Measurements from ENCODE around the gene ANGEL1. TPM values are rescaled to one million over a fixed set of nuclear protein-coding genes. Genes with fewer than 3 reads are reported as not detected.

ANGEL1 gene
- total RNA-seq, 1 experiment from 2014 or later: 4.8 TPM

DNA sequence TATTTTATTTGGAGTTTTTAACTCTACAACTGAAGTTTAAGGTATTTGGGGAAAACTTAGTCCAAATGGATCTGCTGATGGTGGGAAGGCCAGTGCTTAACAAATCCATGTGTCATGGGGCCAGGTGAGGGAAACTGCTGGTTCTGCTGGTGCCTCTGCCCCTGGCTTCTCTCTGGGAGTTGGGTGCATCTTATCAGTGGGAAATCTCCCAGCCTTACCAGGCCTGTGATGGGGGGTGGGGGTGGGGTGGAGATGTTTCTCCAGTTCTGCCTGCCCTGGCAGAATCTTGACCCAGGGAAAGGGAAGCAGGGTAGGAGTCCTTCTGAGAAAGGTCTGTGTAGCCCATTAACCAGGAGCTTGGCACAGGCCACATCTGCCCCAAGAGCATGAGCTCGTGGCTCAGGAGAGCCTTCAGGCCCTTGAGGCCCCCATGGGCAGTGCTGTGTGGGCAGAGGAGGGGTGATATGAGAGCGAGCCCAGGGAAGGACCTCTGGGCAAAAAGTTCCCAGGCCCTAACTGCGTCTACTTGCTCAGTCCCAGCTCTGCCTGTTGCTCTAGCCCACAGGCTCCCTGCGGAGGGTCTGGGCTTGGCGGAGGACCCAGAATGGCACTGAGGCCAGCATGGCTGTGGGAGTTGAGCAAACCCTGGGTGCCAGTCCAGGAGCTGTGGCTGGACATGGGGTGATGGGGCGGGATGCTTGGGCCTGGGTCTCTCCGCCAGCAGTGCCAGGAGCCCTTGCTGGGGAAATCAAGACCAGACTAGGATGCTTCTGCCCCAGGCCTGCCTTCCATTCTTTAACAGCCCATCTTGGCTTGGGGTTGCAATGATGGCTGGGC lies 33.2 kb downstream of the ANGEL1 start:
- no peak for DNase-seq (ENCODE audit: low spot score)

DNA sequence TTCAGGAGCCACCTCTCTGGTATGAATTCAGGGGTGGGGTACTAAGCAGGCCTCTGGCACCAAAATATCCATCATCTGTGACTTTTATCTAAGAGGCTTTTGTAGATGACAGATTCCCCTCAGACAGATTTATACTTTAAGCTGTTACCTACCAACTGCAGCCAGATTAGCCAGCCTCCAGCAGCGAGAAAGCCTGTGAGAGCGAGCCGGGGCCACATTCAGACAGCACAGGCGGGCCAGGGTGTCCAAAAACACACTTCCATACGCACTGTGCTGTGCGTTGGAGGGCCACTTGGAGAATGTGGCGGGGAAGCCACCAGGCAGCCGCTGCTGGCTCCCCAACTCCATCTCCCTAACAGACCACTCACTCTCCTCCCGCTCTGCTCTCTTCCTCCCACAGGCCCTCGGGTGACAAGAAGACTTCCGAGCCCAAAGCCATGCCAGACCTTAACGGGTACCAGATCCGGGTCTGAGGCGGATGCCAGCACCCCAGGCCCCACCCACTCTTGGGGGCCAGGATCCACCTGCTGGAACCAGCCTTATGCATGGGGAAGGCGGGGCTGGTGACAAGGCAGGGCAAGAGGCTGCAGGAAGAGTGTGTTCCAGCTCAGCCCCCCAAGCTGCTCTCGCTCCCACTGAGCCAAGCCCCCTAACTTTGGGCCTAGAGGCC lies 34.0 kb downstream of the ANGEL1 start:
- no peak for DNase-seq (ENCODE audit: low spot score)

DNA sequence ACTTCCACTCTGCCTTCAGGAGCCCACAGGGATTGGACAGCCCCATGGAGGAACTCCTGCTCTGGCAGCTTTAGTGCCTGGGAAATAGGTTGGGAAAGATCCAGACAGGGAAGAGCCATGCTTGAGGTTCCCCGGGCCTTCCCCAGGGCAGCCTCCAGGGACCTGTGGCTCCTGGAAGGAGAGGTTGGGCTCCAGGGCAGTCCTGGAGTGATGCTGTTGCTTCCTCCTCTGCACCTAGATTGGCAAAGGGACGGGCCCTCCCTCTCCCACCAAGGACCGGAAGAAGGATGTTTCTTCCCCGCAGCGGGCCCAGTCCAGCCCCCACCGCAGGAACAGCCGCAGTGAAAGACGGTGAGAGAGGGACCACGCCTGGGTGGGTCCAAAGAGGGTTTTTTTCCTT lies 35.0 kb downstream of the ANGEL1 start:
- DNase-seq (ENCODE audit: low spot score): no peak

DNA sequence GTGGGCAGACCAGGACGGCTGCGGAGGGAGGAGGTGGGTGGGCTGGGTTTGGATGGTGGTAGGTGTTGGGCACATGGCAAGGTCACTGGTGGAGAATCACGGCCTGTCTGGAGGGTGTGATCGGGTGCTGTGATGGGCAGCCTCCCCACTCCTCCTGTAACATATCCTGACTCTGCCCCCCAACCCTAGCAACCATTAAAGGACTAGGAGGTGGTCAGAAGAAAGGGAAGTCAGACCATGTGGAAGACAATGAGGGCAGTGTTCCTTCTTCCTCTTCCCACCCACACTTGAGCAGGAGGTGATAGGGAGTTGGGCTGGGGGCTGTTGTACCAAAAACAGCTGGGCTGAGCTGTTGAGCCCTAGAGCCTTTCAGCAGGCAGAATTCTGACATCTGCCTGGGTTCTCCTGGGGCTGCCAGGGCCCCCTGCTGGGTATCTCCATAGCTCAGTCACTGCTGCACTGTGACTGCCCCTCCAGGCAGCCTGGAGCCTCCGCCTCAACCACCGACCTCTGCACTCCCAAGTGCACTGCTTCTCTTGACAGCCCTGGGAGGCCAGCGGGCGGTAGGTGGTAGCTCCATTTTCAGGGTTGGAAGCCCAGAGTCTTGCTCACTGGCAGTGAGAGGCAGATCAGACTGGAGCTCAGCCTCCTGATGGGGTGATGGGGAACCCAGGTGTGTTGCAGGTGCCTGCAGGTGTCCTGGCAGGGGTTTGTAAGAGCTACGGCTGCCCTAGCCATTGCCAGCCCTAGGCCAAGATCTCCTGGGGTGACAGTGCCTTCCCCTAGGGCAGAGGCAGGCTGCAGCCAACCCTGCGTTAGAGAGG lies 36.0 kb downstream of the ANGEL1 start:
- DNase-seq (ENCODE audit: low spot score): no peak

GRCh38 chr14:76775695-76776427 lies 36.8 kb downstream of the ANGEL1 start:
- DNase-seq (ENCODE audit: low spot score): no peak

DNA sequence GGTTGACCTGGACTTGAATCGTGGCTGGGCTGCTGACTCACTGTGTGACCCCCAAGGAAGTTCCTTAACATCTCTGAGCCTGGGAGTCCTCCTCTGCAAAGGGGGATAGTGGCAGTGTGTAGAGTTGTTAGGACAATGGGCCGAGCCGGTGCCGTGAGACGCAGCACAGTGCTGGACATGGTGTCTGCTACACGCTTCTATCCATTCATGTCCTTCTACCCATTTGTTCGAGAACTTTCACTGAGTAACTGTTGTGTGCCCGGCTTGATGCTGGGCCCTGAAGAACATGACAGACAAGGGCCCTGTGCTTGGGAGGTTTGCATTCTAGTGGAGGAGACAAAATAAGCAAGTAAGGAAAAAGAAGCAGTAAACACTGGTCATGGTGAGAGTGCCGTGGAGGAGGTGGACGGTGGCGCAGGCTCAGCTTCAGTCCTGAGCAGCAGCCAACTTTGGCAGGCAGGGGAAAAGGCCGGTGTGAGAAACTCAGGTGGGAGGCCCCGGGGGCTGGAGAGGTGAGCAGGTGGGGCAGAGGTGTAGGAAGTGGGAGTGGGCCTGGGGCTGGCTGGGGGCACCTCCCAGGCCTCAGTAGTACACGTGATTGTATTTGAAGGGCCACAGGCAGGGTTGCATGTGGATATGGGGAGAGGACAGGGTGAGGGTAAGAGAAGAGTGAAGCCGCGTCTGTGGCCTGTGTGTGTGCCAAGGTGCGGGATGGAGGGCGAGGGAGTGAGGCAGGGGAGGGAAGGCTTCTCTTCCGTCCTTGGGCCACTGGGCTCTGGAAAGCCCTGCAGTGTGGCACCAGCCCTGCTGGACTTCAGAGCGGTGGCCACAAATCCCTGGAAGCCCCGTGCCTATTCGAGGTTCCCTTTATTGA lies 37.6 kb downstream of the ANGEL1 start:
- DNase-seq (ENCODE audit: low spot score): no peak

DNA sequence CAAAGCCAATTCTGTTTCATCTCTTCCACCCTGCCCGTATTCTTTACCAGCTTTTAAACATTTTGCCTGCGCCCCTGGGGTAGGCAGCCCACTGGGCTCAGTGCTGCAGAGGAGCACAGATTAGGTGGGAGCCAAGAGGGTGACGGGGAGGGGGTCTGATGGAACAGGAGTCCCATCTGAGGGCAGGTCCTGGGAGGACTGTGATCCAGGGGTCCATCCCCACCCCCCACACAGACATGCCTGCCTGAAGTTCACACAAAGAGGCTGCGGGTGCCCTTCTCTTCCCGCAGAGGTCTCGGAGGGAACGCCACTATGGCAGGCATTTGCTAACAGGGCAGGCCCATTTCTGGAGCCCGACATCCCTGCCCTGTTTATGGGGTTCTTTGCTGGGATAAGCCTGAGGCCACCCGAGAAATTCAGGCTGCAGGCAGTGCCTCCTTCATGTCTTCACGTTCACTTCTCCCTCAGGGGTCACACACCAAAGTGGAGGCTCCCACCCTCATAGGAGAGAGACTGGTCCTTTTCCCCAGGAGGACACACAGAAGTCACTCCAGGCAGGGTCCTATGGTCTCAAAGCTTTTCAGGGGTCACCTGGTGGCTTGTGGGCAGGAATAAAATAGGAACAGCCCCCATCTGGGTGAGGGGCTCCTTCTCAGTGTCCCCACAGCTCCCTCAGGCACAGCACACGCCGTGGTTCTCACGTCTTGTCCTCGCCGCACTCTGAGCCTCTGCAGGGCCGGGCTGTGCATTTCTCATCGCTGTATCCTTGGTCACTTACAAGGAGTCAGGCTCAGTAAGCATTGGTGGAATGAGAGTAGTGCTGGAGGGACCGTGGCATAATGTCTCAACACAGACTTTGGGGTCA lies 38.5 kb downstream of the ANGEL1 start:
- no peak for DNase-seq (ENCODE audit: low spot score)

- DNase-seq (ENCODE audit: low spot score): peak; percentile 83
Observed at GRCh38 chr14:76773188-76773885, 39.3 kb downstream of the ANGEL1 start.

DNA sequence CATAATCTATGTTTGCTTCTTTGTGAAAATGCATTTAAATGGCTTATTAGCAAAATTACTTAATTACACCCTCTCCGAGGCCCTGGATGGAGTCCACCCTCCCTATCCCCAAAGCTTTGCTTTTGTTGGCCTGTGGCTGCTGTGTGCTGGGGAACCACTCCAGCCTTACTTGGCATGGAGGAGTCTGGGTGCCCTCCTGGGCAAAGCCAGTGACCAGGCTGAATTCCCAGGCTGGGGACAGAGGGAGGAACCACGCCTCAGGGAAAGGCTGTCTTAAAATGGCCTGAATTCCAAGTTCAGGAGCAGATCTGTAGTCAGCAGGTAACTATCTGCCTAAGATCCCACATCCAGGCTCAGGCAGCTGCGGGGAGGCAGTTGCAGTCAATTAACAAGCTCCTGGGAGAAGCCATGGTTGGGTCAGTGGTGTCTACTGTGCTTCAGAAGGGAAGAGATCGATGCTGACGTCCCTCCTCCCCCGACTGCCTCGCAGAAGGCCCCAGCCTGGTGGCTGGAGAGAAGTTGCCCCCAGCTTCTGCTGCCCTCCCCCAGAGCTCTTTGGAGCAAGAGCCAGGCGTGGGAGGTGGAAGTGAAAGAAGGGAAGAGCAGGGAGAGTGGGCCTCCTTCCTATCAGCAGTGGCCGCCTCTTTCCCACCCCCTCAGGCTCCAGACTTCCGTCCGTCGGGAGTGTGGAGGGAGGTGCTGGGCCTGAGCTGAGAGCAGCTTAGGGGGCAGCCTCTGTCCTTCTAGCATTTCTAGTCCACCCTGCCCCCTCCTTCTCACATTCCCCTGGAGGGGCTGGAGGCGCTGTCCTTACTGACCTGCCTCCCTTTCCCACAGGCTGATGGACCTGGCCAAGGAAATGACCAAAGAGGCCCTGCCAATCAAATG lies 40.1 kb downstream of the ANGEL1 start:
- peak; percentile 62 for DNase-seq (ENCODE audit: low spot score)

GRCh38 chr14:76771437-76771980 lies 41.2 kb downstream of the ANGEL1 start:
- DNase-seq (ENCODE audit: low spot score): no peak

- no peak for DNase-seq (ENCODE audit: low spot score)
Observed at GRCh38 chr14:76770521-76771436, 41.9 kb downstream of the ANGEL1 start.

- no peak for DNase-seq (ENCODE audit: low spot score)
Observed at GRCh38 chr14:76769636-76770292, 42.9 kb downstream of the ANGEL1 start.

GRCh38 chr14:76768671-76769500 lies 43.8 kb downstream of the ANGEL1 start:
- no peak for DNase-seq (ENCODE audit: low spot score)

DNA sequence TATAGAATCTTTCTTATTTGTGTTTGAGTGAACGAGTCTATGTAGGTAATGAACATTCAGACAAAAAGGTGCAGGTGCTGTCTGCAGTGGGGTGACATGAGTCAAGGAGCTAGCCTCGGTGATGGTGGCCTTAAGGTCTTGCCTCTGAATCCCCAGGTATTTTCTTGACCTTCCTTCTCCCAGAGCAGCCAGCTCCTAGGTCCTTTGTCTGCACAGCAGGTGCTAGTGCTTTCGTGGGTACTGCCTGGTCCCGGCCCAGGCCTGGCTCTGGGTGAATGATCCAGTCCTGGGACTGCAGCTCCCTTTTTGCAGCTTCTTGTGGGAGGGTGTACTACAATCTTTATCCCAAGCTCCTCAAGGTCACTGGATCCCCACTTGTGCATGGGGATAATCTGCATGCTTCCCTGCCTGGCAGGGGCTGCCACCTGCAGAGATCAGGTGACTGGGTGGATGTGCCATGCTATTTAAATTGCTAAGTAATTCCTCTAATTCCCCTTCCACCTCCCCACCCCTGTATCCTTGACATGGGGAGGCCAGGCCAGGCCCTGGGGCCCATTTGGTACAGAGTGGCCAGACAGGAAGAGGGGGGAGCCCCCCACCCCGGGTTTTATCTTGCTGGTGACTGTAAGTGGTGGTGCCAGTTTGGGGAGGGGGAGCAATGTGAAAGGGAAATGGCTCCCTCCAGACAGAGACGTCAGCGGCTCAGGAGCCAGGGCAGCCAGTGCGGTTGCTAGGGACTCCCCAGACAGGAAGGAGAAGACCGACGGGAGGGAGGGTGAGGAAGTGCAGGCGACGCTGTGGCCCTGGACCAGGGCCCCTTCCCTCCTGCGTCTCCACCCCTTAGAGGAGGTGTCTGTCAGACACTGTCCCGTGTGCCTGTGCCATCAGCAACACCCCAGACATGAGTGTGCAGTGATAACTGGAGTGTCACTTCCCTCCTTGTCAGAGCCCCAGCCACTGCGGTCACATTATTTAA lies 44.7 kb downstream of the ANGEL1 start:
- DNase-seq (ENCODE audit: low spot score): no peak

Data from A172 (cell line).